Measurements from ENCODE around the gene IFNLR1.

- TF ChIP-seq POLR2A (IDR thresholded peaks at IDR 0.05) = no peak
- TF ChIP-seq CTCF (IDR thresholded peaks at IDR 0.05) = no peak
These were observed 67.0 kb downstream of the IFNLR1 start for GRCh38 chr1:24119859-24120756.

Measured in esophagus squamous epithelium (tissue), 4 donors.